Esophagus muscularis mucosa (tissue), 4 donors: ENCODE measurements around the gene PPP6R3. TPM values are rescaled to one million over a fixed set of nuclear protein-coding genes. Genes with fewer than 3 reads are reported as not detected.
A peak's percentile ranks its signal among the peaks of the same experiment; 100 is the strongest.

Experiments
- DNase-seq: peaks from one replicate; pipeline ENCODE4 v3.0.0-alpha.2; 2017; ENCODE audit errors: extremely low spot score
- H3K27ac ChIP-seq, 4 donors: fragments of 200-600 bp; sonication (generic); replicated peaks in 1 of 4; 1 replicate in 3 of 4; 2 replicates in 1 of 4; pipeline ENCODE4 v1.5.1; 2016 to 2019; ENCODE audit warnings: mild to moderate bottlenecking in 1 of 4
- H3K27me3 ChIP-seq, 4 donors: fragments of 200-600 bp; sonication (generic); one replicate each; pipeline versions ENCODE4 v1.5.1 to v1.6.0; 2016 to 2019
- H3K36me3 ChIP-seq, 4 donors: fragments of 200-600 bp; sonication (generic); one replicate each; pipeline ENCODE4 v1.5.1; 2016 to 2019
- H3K4me1 ChIP-seq, 4 donors: fragments of 200-600 bp; sonication (generic); one replicate each; pipeline ENCODE4 v1.5.1; 2016 to 2019
- H3K4me3 ChIP-seq, 4 donors: fragments of 200-600 bp; sonication (generic); 1 replicate in 2 of 4; 2 replicates in 2 of 4; pipeline ENCODE4 v1.5.1; 2016 to 2019; ENCODE audit warnings: mild to moderate bottlenecking in 4 of 4, moderate library complexity in 1 of 4
- H3K9me3 ChIP-seq, 4 donors: fragments of 200-600 bp; sonication (generic); 1 replicate in 3 of 4; 2 replicates in 1 of 4; pipeline ENCODE4 v1.5.1; 2016 to 2019
- EP300 ChIP-seq: sonication (generic); formaldehyde crosslinking; IDR thresholded peaks from one replicate; pipeline ENCODE4 v1.6.1; 2017; ENCODE audit warnings: antibody characterized with exemption
- POLR2A ChIP-seq: fragments of 450-650 bp; IDR thresholded peaks from one replicate; pipeline ENCODE4 v1.6.1; 2017; ENCODE audit warnings: antibody characterized with exemption, moderate library complexity, mild to moderate bottlenecking, low read depth
- POLR2AphosphoS5 ChIP-seq, 2 donors: sonication (generic); formaldehyde crosslinking; IDR thresholded peaks; one replicate each; pipeline ENCODE4 v1.6.1; 2017; ENCODE audit warnings: antibody characterized with exemption in 2 of 2
- WGBS: methylation state at CpG from one replicate; pipeline ENCODE4 v1.1.5; 2018; 5-methylcytosine and 5-hydroxymethylcytosine counted together
- intact Hi-C: fragments of 100-400 bp; cut with DNase I; formaldehyde crosslinking; loops from one replicate; pipeline ENCODE4 v1.15.1; 2023
- total RNA-seq, 4 donors: library from RNA; depleted of rRNA; stranded (reverse); fragments of >200 nt; gene quantifications; one replicate each; pipeline versions ENCODE4 v1.1.0 to v1.2.1, GENCODE V29; 2016
- TF ChIP-seq, protein P1 (sequence below), 3 experiments: fragments of 200-600 bp in 2 of 3; fragments of 450-650 bp in 1 of 3; sonication (generic) in 2 of 3; IDR thresholded peaks; one replicate each; pipeline ENCODE4 v1.5.1; 2017 to 2019; ENCODE audit warnings: antibody characterized with exemption in 3 of 3, mild to moderate bottlenecking in 2 of 3, moderate library complexity in 1 of 3

PPP6R3 gene
- total RNA-seq, 4 donors from 2014 or later = 106 to 132 (median 116) TPM

DNA sequence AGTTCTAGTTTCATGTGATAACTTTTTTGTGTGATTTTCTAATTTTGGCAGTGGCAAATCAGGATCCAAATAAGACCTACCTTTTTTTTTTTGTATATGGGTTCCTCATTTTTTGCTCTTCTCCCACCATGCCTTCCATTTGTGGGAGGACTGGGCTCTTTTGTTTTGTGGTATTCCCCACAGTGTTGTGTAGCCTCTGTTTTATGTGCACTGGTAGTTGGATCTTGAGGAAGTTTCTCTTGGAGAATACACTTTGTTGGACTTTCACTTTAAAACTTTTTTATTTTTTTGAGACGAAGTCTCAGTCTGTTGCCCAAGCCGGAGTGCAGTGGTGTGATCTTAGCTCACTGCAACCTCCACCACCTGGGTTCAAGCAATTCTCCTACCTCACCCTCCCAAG is 39.7 kb downstream of the PPP6R3 start:
- no peaks in the 10 kb centered on the region for H3K27me3 ChIP-seq
- H3K4me3 ChIP-seq = no peak overlapping the region
- intact Hi-C loops = no loop called here
- no peak overlapping the region for H3K27ac ChIP-seq
- DNase-seq = no peak
- TF ChIP-seq POLR2A = no peak
- TF ChIP-seq POLR2AphosphoS5 (IDR thresholded peaks at IDR 0.05) = no peak
- peaks cover 83 to 95% (median 90%) of the 10 kb centered on the region in 4 donors for H3K4me1 ChIP-seq
- no peaks in the 10 kb centered on the region for H3K36me3 ChIP-seq
- WGBS = 54% methylated on average over 2 of the region's 2 CpGs
- H3K9me3 ChIP-seq = no peaks in the 10 kb centered on the region

DNA sequence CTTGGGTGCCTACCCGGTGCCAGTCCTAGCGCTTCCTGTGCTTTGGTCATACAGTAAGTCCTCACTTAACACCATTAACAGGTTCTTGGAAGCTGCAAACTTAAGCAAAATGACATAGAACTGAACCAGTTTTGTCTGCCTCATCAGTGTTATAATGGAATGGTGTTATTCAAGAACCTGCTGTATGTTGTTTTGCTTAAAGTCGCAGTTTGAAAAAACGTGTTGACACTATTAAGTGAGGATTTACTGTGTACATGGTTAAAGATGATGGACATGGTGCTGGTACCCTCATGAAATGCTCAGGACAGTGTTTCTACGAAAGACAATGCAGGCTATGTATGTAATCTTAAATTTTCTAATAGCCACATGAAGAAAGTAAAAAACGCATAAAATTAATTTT is 41.3 kb downstream of the PPP6R3 start:
- peaks cover 86 to 97% (median 94%) of the 10 kb centered on the region in 4 donors for H3K4me1 ChIP-seq
- intact Hi-C loops = no loop called here

DNA sequence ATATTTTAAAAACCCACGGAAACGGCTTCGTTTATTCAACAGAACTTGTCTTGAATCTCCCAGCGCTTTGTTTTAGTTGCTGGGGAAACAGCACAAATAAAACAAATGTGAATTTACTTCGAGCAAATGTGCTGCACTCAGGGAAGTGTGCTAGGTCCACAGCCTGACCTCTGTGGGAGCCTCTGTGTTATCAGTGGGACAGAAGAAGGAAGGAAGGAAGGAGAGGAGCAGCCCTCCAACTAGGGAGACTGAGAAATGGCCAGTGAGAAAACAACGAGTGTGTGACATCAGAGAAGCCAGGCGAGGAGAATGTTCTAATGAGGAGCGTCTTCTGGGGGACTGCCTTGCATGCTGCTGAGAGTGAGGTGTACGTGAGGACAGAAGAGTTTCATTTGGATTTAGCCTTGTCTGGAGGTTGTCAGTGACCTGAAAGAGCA is 42.7 kb downstream of the PPP6R3 start:
- 12% methylated on average over 9 of the region's 9 CpGs for WGBS
- no peaks in the 10 kb centered on the region for H3K27me3 ChIP-seq
- intact Hi-C loops = no loop called here
- H3K9me3 ChIP-seq = no peaks in the 10 kb centered on the region
- no peak for DNase-seq
- H3K27ac ChIP-seq = peak overlapping the region; percentile 41 to 61 (median 50)
- no peak overlapping the region for H3K4me3 ChIP-seq
- TF ChIP-seq, protein P1, sequence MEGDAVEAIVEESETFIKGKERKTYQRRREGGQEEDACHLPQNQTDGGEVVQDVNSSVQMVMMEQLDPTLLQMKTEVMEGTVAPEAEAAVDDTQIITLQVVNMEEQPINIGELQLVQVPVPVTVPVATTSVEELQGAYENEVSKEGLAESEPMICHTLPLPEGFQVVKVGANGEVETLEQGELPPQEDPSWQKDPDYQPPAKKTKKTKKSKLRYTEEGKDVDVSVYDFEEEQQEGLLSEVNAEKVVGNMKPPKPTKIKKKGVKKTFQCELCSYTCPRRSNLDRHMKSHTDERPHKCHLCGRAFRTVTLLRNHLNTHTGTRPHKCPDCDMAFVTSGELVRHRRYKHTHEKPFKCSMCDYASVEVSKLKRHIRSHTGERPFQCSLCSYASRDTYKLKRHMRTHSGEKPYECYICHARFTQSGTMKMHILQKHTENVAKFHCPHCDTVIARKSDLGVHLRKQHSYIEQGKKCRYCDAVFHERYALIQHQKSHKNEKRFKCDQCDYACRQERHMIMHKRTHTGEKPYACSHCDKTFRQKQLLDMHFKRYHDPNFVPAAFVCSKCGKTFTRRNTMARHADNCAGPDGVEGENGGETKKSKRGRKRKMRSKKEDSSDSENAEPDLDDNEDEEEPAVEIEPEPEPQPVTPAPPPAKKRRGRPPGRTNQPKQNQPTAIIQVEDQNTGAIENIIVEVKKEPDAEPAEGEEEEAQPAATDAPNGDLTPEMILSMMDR (IDR thresholded peaks at IDR 0.05) = no peak
- TF ChIP-seq EP300 = no peak
- no peak for TF ChIP-seq POLR2A
- TF ChIP-seq POLR2AphosphoS5 (IDR thresholded peaks at IDR 0.05) = no peak
- no peaks in the 10 kb centered on the region for H3K36me3 ChIP-seq
- peaks cover 76 to 100% (median 96%) of the 10 kb centered on the region in 4 donors for H3K4me1 ChIP-seq

More for the DNA sequence above, 41.3 kb downstream of the PPP6R3 start:
- TF ChIP-seq, protein P1 (IDR thresholded peaks at IDR 0.05) = no peak
- no peak for TF ChIP-seq POLR2A
- TF ChIP-seq EP300 = no peak
- TF ChIP-seq POLR2AphosphoS5 (IDR thresholded peaks at IDR 0.05) = no peak
- DNase-seq = no peak
- no peaks in the 10 kb centered on the region for H3K36me3 ChIP-seq
- H3K27me3 ChIP-seq = no peaks in the 10 kb centered on the region
- no peak overlapping the region for H3K4me3 ChIP-seq
- WGBS = 87% methylated on average over 6 of the region's 6 CpGs
- no peaks in the 10 kb centered on the region for H3K9me3 ChIP-seq
- H3K27ac ChIP-seq = no peak overlapping the region

DNA sequence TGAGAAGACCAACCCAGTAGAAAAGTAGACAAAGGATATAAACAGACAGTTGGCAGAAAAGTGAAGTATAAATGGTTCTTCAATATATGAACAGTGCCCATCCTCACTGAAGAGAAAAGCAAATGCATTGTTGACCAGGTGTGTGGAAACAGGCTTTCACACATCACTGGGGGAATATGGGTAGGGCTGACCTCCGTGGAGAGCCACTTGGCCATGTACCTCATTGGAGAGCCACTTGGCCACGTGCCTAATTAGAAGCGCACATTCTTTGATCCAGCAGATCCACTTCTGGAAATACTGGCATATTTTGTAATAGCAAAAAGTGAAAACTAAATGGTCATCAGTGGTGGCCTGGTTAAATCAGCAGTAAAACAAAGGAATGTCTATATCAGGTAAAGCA is 43.2 kb downstream of the PPP6R3 start:
- no peak for TF ChIP-seq EP300
- no peak for TF ChIP-seq POLR2A
- TF ChIP-seq, protein P1 (IDR thresholded peaks at IDR 0.05) = no peak
- TF ChIP-seq POLR2AphosphoS5 (IDR thresholded peaks at IDR 0.05) = no peak
- no peak for DNase-seq
- Histone ChIP-seq H3K4me3 (no peak overlapping the region), H3K36me3 (no peaks in the 10 kb centered on the region), H3K4me1 (peaks cover 76 to 100% (median 96%) of the 10 kb centered on the region in 4 donors), H3K27ac (peak overlapping the region; percentile 41 to 61 (median 50)), H3K9me3 (no peaks in the 10 kb centered on the region), H3K27me3 (no peaks in the 10 kb centered on the region)
- WGBS = 59% methylated on average over 3 of the region's 3 CpGs
- intact Hi-C loops = no loop called here

- no peak for TF ChIP-seq POLR2AphosphoS5 (IDR thresholded peaks at IDR 0.05)
- TF ChIP-seq, protein P1 (IDR thresholded peaks at IDR 0.05) = no peak
- no peak for TF ChIP-seq EP300
- no peak for TF ChIP-seq POLR2A
- intact Hi-C loops = no loop called here
- peaks cover 74 to 100% (median 96%) of the 10 kb centered on the region in 4 donors for H3K4me1 ChIP-seq
- H3K27me3 ChIP-seq = no peaks in the 10 kb centered on the region
- no peak overlapping the region for H3K4me3 ChIP-seq
- WGBS = 67% methylated on average over 6 of the region's 6 CpGs
- DNase-seq = no peak
- H3K27ac ChIP-seq = peak overlapping the region in 3 of 4 donors; percentile 25 to 61 (median 56)
- no peaks in the 10 kb centered on the region for H3K36me3 ChIP-seq
- no peaks in the 10 kb centered on the region for H3K9me3 ChIP-seq
These were observed 44.0 kb downstream of the PPP6R3 start for GRCh38 chr11:68504432-68505066.
